BLaER1 (cell line): Measurements from ENCODE around the gene TMEM18.

Experiments
- H3K27ac ChIP-seq: shearing (Covaris generic); formaldehyde crosslinking; 2 replicates; pipeline ENCODE4 v1.8.1; 2022
- H3K27me3 ChIP-seq: shearing (Covaris generic); formaldehyde crosslinking; 2 replicates; pipeline ENCODE4 v1.8.1; 2022
- H3K36me3 ChIP-seq: shearing (Covaris generic); formaldehyde crosslinking; 2 replicates; pipeline ENCODE4 v1.8.1; 2022
- H3K4me1 ChIP-seq: shearing (Covaris generic); formaldehyde crosslinking; 2 replicates; pipeline ENCODE4 v1.8.1; 2022
- H3K4me2 ChIP-seq: shearing (Covaris generic); formaldehyde crosslinking; 2 replicates; pipeline ENCODE4 v1.8.1; 2022
- H3K4me3 ChIP-seq: shearing (Covaris generic); formaldehyde crosslinking; 2 replicates; pipeline ENCODE4 v1.8.1; 2022
- H3K9ac ChIP-seq: shearing (Covaris generic); formaldehyde crosslinking; 2 replicates; pipeline ENCODE4 v1.8.1; 2022
- H3K9me3 ChIP-seq: shearing (Covaris generic); formaldehyde crosslinking; 2 replicates; pipeline ENCODE4 v1.8.1; 2022
- H4K20me1 ChIP-seq: shearing (Covaris generic); formaldehyde crosslinking; 2 replicates; pipeline ENCODE4 v1.8.1; 2022
- Cebpa-rat ChIP-seq: shearing (Covaris generic); IDR thresholded peaks from 2 replicates; pipeline ENCODE4 v1.8.1; 2022

Gene TMEM18

GRCh38 chr2:682226-682625, 5.0 kb upstream of the TMEM18 start:
- no peak overlapping the region for H3K27ac ChIP-seq
- H3K9me3 ChIP-seq: peaks cover 55% of the 10 kb centered on the region
- no peaks in the 10 kb centered on the region for H3K27me3 ChIP-seq
- no peak overlapping the region for H3K9ac ChIP-seq
- H3K4me3 ChIP-seq: no peak overlapping the region
- H3K4me2 ChIP-seq: no peak overlapping the region
- H3K36me3 ChIP-seq: peaks cover 15% of the 10 kb centered on the region; the same call in 1 of the 2 replicates
- H4K20me1 ChIP-seq: no peaks in the 10 kb centered on the region
- peaks cover 12% of the 10 kb centered on the region for H3K4me1 ChIP-seq
- no peak for TF ChIP-seq Cebpa-rat

- peaks cover 47% of the 10 kb centered on the region for H3K9me3 ChIP-seq
- H4K20me1 ChIP-seq: no peaks in the 10 kb centered on the region
- H3K27me3 ChIP-seq: no peaks in the 10 kb centered on the region
- no peak overlapping the region for H3K4me2 ChIP-seq
- peaks cover 15% of the 10 kb centered on the region; the same call in 1 of the 2 replicates for H3K36me3 ChIP-seq
- H3K27ac ChIP-seq: no peak overlapping the region
- TF ChIP-seq Cebpa-rat: no peak
- H3K4me3 ChIP-seq: no peak overlapping the region
- H3K9ac ChIP-seq: no peak overlapping the region
- peaks cover 12% of the 10 kb centered on the region for H3K4me1 ChIP-seq
These were observed 4.1 kb upstream of the TMEM18 start for GRCh38 chr2:681312-681711.

- no peak overlapping the region for H3K27ac ChIP-seq
- H3K4me2 ChIP-seq: no peak overlapping the region
- peaks cover 19% of the 10 kb centered on the region for H3K4me1 ChIP-seq
- H4K20me1 ChIP-seq: peaks cover 6% of the 10 kb centered on the region; the same call in 1 of the 2 replicates
- no peaks in the 10 kb centered on the region for H3K27me3 ChIP-seq
- H3K4me3 ChIP-seq: no peak overlapping the region
- peaks cover 11% of the 10 kb centered on the region; the same call in 1 of the 2 replicates for H3K36me3 ChIP-seq
- TF ChIP-seq Cebpa-rat: no peak
- no peak overlapping the region for H3K9ac ChIP-seq
- H3K9me3 ChIP-seq: peaks cover 39% of the 10 kb centered on the region
These were observed 3.3 kb upstream of the TMEM18 start for GRCh38 chr2:680496-680895.

GRCh38 chr2:678964-679363, 1.8 kb upstream of the TMEM18 start:
- peaks cover 24% of the 10 kb centered on the region for H3K9me3 ChIP-seq
- H3K4me1 ChIP-seq: peaks cover 34% of the 10 kb centered on the region
- H3K9ac ChIP-seq: no peak overlapping the region
- H3K4me3 ChIP-seq: no peak overlapping the region
- TF ChIP-seq Cebpa-rat: no peak
- H3K36me3 ChIP-seq: 0 out of 2 replicates have a peak, but pooled peaks cover 9% of the 10 kb centered on the region
- peak overlapping the region; percentile 87 for H3K4me2 ChIP-seq
- H4K20me1 ChIP-seq: peaks cover 19% of the 10 kb centered on the region
- peak overlapping the region; percentile 99 for H3K27ac ChIP-seq
- H3K27me3 ChIP-seq: no peaks in the 10 kb centered on the region

GRCh38 chr2:677959-678550, 849 bp upstream of the TMEM18 start:
- peak overlapping the region; percentile 87 for H3K4me2 ChIP-seq
- H3K4me3 ChIP-seq: peak overlapping the region; percentile 82
- H4K20me1 ChIP-seq: peaks cover 21% of the 10 kb centered on the region
- no peak for TF ChIP-seq Cebpa-rat
- H3K4me1 ChIP-seq: peaks cover 43% of the 10 kb centered on the region
- no peaks in the 10 kb centered on the region for H3K27me3 ChIP-seq
- H3K27ac ChIP-seq: peak overlapping the region; percentile 99
- H3K9ac ChIP-seq: peak overlapping the region; percentile 99
- H3K36me3 ChIP-seq: 0 out of 2 replicates have a peak, but pooled peaks cover 9% of the 10 kb centered on the region
- peaks cover 15% of the 10 kb centered on the region for H3K9me3 ChIP-seq

- H3K27ac ChIP-seq: peak overlapping the region; percentile 99
- peaks cover 57% of the 10 kb centered on the region for H3K4me1 ChIP-seq
- TF ChIP-seq Cebpa-rat: no peak
- H3K4me3 ChIP-seq: peak overlapping the region; percentile 82
- H4K20me1 ChIP-seq: peaks cover 23% of the 10 kb centered on the region
- H3K9me3 ChIP-seq: peaks cover under 1% of the 10 kb centered on the region; the same call in 1 of the 2 replicates
- H3K36me3 ChIP-seq: peaks cover 11% of the 10 kb centered on the region
- H3K9ac ChIP-seq: peak overlapping the region; percentile 81
- H3K4me2 ChIP-seq: peak overlapping the region; percentile 90
- H3K27me3 ChIP-seq: no peaks in the 10 kb centered on the region
These were observed 555 bp downstream of the TMEM18 start for GRCh38 chr2:676647-677055.

- Histone ChIP-seq H3K27ac (peak overlapping the region; percentile 95), H3K4me2 (peak overlapping the region; percentile 90), H3K27me3 (no peaks in the 10 kb centered on the region), H4K20me1 (peaks cover 23% of the 10 kb centered on the region), H3K36me3 (peaks cover 11% of the 10 kb centered on the region), H3K4me1 (peaks cover 58% of the 10 kb centered on the region), H3K9me3 (no peaks in the 10 kb centered on the region; the same call in 1 of the 2 replicates), H3K9ac (peak overlapping the region; percentile 81), H3K4me3 (peak overlapping the region; percentile 69)
- TF ChIP-seq Cebpa-rat: no peak
These were observed 1.1 kb downstream of the TMEM18 start for GRCh38 chr2:675982-676646.

GRCh38 chr2:675460-675859, 1.7 kb downstream of the TMEM18 start:
- TF ChIP-seq Cebpa-rat: no peak
- H3K4me3 ChIP-seq: peak overlapping the region; percentile 69
- peaks cover 65% of the 10 kb centered on the region for H3K4me1 ChIP-seq
- H3K9me3 ChIP-seq: no peaks in the 10 kb centered on the region; the same call in 1 of the 2 replicates
- no peaks in the 10 kb centered on the region for H3K27me3 ChIP-seq
- peak overlapping the region; percentile 95 for H3K27ac ChIP-seq
- H3K36me3 ChIP-seq: peaks cover 11% of the 10 kb centered on the region
- H3K4me2 ChIP-seq: peak overlapping the region; percentile 90
- peaks cover 23% of the 10 kb centered on the region for H4K20me1 ChIP-seq
- peak overlapping the region; percentile 81 for H3K9ac ChIP-seq

GRCh38 chr2:675051-675450, 2.2 kb downstream of the TMEM18 start:
- Histone ChIP-seq H3K9ac (peak overlapping the region; percentile 81), H3K4me1 (peaks cover 69% of the 10 kb centered on the region), H3K27me3 (no peaks in the 10 kb centered on the region), H4K20me1 (peaks cover 23% of the 10 kb centered on the region), H3K4me3 (peak overlapping the region; percentile 69), H3K9me3 (no peaks in the 10 kb centered on the region; the same call in 1 of the 2 replicates), H3K36me3 (peaks cover 14% of the 10 kb centered on the region), H3K4me2 (peak overlapping the region; percentile 90), H3K27ac (peak overlapping the region; percentile 95)
- 0 out of 2 replicates have a peak, but pooled peaks have one; percentile 8 for TF ChIP-seq Cebpa-rat
